GM06990 (cell line): Measurements from ENCODE around the gene ATP2C1.
"Not testable (repeated sequence)": the region's sequence is repeated elsewhere in the genome, so short reads cannot be mapped to it uniquely, and the experiment has no call there.

Experiments
- DNase-seq: peaks from one replicate; pipeline ENCODE4 v3.0.0-alpha.2; 2011; ENCODE audit not compliant: insufficient read length; ENCODE audit errors: extremely low read depth
- H3K27me3 ChIP-seq: replicated peaks from 2 replicates; pipeline ENCODE4 v1.6.0; 2011; ENCODE audit warnings: low read length; ENCODE audit not compliant: control insufficient read depth, insufficient read depth
- H3K36me3 ChIP-seq: 2 replicates; pipeline ENCODE4 v1.5.1; 2011; ENCODE audit warnings: low read length; ENCODE audit not compliant: control insufficient read depth, insufficient read depth
- H3K4me3 ChIP-seq: replicated peaks from 2 replicates; pipeline ENCODE4 v1.5.1; 2011; ENCODE audit warnings: low read depth, mild to moderate bottlenecking, control low read depth, low read length
- TF ChIP-seq, protein P1 (sequence below): IDR thresholded peaks from 2 replicates; pipeline ENCODE4 v1.5.1; 2011; ENCODE audit warnings: low read length, control low read depth, mild to moderate bottlenecking, inconsistent platforms; ENCODE audit not compliant: insufficient read depth, poor library complexity, severe bottlenecking

Gene ATP2C1

GRCh38 chr3:130967281-130967680, 73.4 kb downstream of the ATP2C1 start:
- Histone ChIP-seq H3K36me3 (peaks cover 6% of the 10 kb centered on the region), H3K4me3 (no peak overlapping the region), H3K27me3 (no peaks in the 10 kb centered on the region)
- TF ChIP-seq, protein P1, sequence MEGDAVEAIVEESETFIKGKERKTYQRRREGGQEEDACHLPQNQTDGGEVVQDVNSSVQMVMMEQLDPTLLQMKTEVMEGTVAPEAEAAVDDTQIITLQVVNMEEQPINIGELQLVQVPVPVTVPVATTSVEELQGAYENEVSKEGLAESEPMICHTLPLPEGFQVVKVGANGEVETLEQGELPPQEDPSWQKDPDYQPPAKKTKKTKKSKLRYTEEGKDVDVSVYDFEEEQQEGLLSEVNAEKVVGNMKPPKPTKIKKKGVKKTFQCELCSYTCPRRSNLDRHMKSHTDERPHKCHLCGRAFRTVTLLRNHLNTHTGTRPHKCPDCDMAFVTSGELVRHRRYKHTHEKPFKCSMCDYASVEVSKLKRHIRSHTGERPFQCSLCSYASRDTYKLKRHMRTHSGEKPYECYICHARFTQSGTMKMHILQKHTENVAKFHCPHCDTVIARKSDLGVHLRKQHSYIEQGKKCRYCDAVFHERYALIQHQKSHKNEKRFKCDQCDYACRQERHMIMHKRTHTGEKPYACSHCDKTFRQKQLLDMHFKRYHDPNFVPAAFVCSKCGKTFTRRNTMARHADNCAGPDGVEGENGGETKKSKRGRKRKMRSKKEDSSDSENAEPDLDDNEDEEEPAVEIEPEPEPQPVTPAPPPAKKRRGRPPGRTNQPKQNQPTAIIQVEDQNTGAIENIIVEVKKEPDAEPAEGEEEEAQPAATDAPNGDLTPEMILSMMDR: no peak
- no peak for DNase-seq

GRCh38 chr3:130968221-130968620, 74.3 kb downstream of the ATP2C1 start:
- no peak for DNase-seq
- Histone ChIP-seq H3K36me3 (peaks cover 6% of the 10 kb centered on the region), H3K27me3 (no peaks in the 10 kb centered on the region), H3K4me3 (no peak overlapping the region)
- TF ChIP-seq, protein P1: no peak

- no peaks in the 10 kb centered on the region for H3K27me3 ChIP-seq
- H3K36me3 ChIP-seq: peaks cover 7% of the 10 kb centered on the region
- H3K4me3 ChIP-seq: no peak overlapping the region
- TF ChIP-seq, protein P1: no peak
- DNase-seq: no peak
Measured at GRCh38 chr3:130969621-130970020, 75.7 kb downstream of the ATP2C1 start.

GRCh38 chr3:130971208-130971607, 77.3 kb downstream of the ATP2C1 start:
- no peaks in the 10 kb centered on the region for H3K27me3 ChIP-seq
- no peak overlapping the region for H3K4me3 ChIP-seq
- DNase-seq: no peak
- H3K36me3 ChIP-seq: peaks cover 7% of the 10 kb centered on the region
- TF ChIP-seq, protein P1: no peak

- H3K4me3 ChIP-seq, DNase-seq, H3K36me3 ChIP-seq, H3K27me3 ChIP-seq: not testable (repeated sequence)
Measured at GRCh38 chr3:130972592-130972991, 78.7 kb downstream of the ATP2C1 start.

- Histone ChIP-seq H3K27me3 (no peaks in the 10 kb centered on the region), H3K4me3 (no peak overlapping the region), H3K36me3 (peaks cover 7% of the 10 kb centered on the region)
- TF ChIP-seq, protein P1: no peak
- DNase-seq: no peak
Measured at GRCh38 chr3:130973406-130973805, 79.5 kb downstream of the ATP2C1 start.
